Activated naive CD4-positive, alpha-beta T cell treated with Interleukin-2 at 50 U/mL for 16 hours (primary cell): Measurements from ENCODE around the gene PHC2.

Experiments used
- DNase-seq: peaks from one replicate; pipeline ENCODE4 v3.0.0-alpha.2; 2020

PHC2 gene

GRCh38 chr1:33369081-33369480 is 61.8 kb downstream of the PHC2 start:
- DNase-seq, result no peak

DNA sequence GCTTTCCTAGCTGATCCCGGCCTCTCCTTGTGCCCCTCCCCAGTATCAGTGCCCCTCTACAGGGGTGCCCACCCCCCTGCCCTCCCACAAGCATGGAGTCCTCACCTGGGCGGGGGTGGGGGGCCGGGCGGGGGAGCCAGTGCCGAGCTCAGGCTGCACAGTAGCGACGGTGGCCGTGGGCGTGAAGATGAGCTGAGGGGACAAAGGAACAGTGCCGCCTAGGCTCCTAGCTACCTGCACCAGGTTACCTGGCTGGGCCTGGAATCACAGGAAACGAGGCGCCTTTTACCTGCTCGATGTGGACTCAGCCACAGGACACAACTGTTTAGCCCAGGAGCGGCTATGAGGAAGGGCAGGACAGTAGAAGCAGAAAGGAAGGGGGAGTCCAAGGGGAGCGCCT is 62.5 kb downstream of the PHC2 start:
- DNase-seq, result no peak

DNA sequence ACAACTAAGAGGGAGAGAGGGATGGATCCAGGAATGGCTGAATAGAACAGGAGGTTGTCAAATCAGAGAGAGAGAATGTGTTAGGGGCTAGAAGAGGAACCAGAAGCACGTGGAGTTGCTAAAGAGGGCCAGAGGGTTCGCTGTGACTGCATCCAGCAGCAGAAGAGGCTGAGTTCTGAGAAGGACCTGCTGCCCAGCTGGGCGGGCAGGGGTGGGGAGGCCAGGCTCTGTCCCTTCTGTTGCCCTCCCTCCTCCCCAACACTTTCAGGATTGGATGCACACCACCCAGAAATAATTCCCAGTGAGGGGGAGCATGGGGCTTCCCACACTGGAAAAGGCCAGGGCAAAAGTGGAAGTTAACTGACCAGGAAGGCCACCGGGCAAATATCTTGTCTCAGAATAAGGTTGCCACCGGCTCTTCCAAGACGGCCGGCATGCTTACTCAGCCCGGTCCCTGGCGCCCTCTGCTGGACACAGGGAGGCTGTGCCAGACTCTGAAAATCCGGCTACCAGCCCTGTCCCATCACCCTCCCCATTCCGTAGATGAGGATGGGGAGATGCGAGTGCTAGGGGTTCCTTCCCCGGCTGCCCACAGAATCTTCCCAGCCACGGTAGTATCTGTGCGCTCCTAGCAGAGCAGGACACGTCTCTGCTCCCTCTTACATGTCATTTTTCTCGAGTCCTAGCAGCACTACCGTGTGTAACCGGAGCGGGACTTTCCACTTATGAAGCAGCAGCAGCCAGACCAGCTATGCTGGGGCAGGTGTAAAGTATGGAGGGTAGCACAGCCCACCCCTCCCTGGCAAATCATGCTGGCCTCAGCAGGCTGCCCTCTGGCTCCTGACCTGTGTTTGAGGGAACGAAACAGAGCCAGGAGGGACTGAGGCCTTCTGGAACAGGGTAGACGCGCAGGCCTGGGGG is 63.1 kb downstream of the PHC2 start:
- DNase-seq, result peak; percentile 85

- no peak for DNase-seq
Observed at GRCh38 chr1:33366762-33367484, 64.0 kb downstream of the PHC2 start.

GRCh38 chr1:33365560-33365997 is 65.3 kb downstream of the PHC2 start:
- DNase-seq, result no peak

GRCh38 chr1:33364565-33364918 is 66.4 kb downstream of the PHC2 start:
- DNase-seq, result no peak

DNA sequence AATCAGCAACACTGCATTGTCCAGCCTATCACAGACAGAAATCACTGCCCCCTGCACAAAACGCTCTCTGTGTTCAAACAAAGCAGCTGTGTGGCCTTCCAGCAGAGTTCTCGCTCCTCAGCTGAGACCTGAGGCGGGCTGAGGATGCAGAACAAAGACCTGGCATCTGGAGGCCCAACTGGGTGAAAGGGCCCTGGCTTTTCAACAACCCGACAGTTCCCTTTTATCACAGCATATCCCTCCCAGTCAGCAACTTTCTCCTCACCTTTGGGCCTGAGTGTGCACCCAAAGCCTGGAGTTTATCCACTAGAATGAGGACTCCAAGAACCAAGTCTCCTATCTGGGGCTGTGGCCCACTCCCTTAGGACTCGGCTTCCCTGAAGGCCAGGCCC is 67.4 kb downstream of the PHC2 start:
- no peak for DNase-seq

DNA sequence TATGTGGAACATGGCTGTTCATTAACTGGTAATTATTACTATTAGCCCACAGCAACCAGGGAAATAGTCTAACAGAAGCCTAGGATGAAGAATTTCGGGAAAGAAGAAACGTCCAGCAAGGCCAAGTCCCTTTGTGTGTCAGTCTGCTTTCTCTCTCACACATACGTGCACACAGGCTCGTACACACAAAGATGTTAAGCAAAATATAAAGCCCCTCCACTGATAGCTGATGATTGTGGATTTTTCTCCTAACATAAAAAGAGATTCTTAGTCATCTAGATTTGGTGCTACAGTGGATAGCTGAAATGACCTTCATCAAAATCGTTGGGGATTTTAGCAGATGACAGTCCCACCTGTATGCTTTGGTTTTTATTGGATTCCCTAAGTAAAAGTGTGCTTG is 67.9 kb downstream of the PHC2 start:
- DNase-seq, result no peak

DNA sequence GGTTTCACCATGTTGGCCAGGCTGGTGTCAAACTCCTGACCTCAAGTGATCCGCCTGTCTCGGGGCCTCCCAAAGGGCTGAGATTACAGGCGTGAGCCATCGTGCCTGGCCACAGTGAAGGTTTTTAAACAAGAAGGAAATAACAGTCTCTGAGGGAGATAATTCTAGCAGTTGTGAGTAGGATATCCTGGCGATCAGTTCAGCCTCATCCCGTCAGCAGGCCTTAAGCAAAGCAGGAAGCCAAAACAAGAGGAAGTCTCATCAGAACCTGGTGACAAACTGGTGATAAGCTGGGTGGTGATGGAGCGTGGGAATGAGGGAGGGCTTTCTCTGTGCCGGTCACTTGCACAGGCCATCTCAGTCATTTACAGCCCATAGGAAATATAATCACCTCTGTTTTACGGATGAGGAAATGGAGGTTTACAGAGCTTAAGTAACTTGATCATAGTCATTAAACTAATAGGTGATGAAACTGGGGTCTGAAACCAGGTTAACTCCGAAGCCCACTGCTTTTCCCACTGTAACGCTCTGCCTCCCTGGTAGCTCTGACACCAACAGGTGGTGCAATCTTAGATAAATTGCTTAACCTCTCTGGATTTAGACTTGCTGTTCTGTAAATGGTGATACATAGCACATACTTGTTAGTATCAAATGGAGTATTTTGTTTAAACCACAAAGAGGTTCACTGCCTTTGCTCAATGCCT is 69.2 kb downstream of the PHC2 start:
- no peak for DNase-seq

DNA sequence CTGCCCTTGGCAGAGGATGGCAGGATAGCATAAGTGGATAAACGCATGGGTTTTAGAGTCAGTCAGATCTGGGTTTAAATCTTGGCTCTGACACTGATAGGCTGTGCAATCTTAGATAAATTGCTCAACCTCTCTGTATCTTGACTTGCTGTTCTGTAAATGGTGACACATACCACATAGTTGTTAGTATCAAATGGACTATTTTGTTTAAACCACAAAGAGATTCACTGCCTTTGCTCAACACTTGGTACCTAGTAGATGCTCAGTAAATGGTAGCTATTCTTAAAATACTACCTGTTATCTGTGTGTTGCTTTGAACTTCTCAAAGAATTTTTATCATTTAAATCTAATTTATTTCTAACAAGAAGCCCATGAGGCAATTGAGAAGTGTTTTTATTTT is 70.5 kb downstream of the PHC2 start:
- DNase-seq, result no peak

GRCh38 chr1:33359931-33360330 is 71.0 kb downstream of the PHC2 start:
- DNase-seq, result no peak

- DNase-seq, result no peak
Observed at GRCh38 chr1:33358795-33359503, 71.9 kb downstream of the PHC2 start.

GRCh38 chr1:33358114-33358794 is 72.6 kb downstream of the PHC2 start:
- DNase-seq, result no peak

DNA sequence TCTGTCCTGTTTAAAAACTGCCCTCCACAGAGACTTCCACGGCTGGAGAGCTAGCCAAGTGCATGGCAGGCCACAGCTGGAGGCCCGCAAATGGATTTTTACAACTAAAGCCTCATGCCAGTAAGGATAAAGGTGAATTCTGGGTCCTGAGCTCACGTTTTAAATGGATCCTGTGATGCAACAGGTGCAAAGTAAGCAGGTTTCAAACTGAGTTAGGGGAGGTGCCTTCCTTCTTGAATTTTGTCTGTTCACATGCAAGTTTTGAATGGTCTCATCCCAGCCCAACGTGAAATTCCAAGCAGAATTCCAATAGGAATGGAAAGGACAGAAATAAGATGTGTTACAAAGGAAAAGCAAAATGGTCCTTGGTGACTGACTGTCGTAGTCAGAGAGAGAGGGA is 73.8 kb downstream of the PHC2 start:
- no peak for DNase-seq

DNA sequence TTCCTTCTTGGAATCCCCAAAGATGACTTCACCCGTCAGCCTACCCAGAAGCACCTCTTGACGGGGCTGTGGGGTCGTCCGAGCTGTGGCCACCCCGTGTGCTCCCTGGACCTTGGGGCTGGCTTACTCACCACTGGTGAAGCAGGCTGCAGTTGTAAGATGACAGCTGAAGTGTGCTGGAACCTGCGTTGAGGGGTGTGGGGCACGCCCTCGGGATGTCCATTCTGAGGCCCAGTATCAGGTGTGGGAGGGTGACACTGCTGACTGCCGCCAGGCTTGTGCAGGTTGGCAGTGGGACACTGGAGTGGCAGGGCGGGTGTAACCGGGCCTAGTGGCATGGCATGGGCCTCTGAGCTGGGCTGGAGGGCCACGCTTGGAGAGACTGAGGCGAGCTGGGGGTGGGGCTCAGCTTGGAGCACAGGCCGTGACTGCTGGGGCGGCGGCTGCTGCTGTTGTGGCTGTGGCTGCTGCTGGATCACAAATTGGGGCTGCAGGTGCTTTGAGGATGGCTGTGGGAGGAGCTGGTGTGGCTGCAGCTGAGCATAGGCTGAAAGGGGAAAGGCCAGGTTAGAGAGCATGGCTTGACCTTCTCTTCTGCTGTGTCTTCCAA is 76.1 kb downstream of the PHC2 start:
- no peak for DNase-seq

GRCh38 chr1:33353531-33353930 is 77.4 kb downstream of the PHC2 start:
- no peak for DNase-seq

DNA sequence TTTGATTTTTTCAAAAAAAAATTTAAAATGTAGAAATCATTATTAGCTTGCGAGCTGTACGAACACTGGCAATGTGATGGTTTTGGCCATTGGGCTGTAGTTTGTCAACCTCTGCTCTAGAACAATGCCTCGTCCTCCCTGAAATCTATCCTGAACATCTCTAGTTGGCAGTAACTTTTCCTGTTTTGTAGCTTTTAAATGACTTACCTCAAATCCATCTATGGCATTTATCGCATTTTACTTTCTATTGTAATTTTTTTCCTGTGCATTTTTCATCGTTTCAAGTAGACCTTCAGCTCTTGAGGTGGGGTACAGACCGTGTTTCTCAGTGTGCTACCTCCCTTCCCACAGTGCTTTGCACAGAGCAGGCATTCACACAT is 79.6 kb downstream of the PHC2 start:
- DNase-seq, result no peak

GRCh38 chr1:33350611-33351280 is 80.1 kb downstream of the PHC2 start:
- no peak for DNase-seq

DNA sequence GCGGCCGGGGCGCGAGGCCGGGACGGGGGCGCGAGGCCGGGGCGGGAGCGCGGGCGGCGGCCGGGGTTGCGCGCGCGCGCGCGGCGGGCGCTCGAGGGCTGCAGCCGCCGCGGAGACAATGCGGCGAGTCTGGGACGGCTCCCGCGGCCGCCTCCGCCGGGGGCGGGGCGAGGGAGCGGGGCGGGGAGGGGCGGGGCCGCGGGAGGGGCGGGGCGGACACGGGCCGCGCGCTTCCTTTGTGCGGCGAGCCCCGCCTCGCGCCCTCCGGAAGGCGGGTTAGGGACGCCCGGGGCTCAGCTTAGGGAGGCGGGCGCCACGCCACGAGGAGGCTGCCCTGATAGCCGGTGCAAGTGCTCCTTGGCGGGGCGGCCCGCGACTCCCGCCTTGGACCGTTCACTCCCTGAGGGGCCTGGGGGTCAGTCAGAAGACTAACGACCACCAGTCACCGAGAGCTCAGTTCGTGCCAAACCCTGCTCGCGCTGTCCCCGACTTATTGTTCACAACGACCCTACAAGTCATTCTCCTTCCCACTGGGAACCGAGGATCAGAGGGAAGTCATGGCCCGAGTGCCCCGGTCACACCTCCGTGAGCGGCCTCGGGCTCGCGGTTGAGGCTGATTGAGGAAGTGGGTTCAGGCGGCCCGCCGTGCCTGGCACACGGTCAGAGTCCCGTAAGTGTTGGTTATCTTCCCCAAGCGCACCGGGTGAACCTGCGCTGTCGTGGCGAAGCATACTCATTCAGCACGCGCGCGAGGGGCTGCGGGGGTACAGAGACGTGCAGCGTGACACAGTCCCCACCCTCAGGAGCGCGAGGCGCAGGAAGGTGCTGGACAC is 80.9 kb downstream of the PHC2 start:
- peak; percentile 83 for DNase-seq

DNA sequence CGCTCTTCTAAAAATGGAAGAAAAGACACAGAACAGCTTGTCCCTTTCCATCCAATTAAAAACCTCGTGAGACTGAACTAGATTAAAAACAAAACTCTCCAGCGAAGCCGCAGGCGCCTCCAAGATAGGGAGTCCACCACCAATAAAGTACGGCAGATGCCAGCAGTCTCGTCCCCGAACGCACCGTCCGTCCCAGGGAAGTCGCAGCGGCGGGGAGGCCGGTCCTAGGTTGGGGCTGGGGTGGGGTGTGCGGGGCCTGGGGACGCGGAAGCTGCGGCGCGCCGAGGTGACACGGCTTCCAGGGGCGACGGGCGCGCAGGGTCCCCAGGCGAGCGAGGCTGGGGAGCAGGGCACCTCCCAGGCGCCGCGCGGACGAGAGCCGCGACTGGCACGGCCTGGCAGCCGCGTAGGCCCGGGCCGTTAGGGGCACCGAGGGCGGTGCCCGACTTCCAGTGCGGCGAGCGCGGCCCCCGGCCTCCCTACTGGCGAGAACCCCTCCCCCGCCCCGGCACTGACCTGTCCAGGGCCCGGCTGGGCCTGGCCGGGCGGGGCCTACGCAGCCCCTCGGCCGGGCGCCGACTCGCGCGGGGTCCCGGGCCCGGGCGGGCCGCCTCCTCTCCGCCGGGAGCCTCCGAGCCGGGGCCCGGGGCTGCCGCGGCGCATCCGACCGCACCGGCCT is 81.7 kb downstream of the PHC2 start:
- DNase-seq, result peak; percentile 45
